Calu3 (cell line): Measurements from ENCODE around the gene MAGI1. TPM values are rescaled to one million over a fixed set of nuclear protein-coding genes. Genes with fewer than 3 reads are reported as not detected.

Experiments
- BruUV-seq: library from RNA; stranded (reverse); fragments of 400-500 nt; replicated peaks from 2 replicates; lab custom pipeline; 2021; lab: Mats Ljungman, UMichigan
- CTCF ChIA-PET: fragments of 300-600 bp; sonication (Branson Sonifier 250); formaldehyde crosslinking; loops from one replicate; lab custom pipeline; 2022; ENCODE audit warnings: antibody characterized with exemption; lab: Charles Lee
- DNase-seq: peaks from one replicate; pipeline ENCODE4 v3.0.0; 2022
- H3K27ac Mint-ChIP-seq: one replicate; pipeline ENCODE4 v1.8.0; 2022; ENCODE audit warnings: mixed read lengths; ENCODE audit not compliant: unreplicated experiment
- H3K27me3 Mint-ChIP-seq: one replicate; pipeline ENCODE4 v1.8.0; 2022; ENCODE audit warnings: mixed read lengths; ENCODE audit not compliant: unreplicated experiment
- H3K36me3 Mint-ChIP-seq: one replicate; pipeline ENCODE4 v1.8.0; 2022; ENCODE audit warnings: mild to moderate bottlenecking, moderate library complexity, mixed read lengths; ENCODE audit not compliant: insufficient read depth, unreplicated experiment
- H3K4me1 Mint-ChIP-seq: one replicate; pipeline ENCODE4 v1.8.0; 2022; ENCODE audit warnings: mild to moderate bottlenecking, low read depth, mixed read lengths; ENCODE audit not compliant: unreplicated experiment
- H3K4me3 Mint-ChIP-seq: one replicate; pipeline ENCODE4 v1.8.0; 2022; ENCODE audit warnings: mild to moderate bottlenecking, low read depth, moderate library complexity, mixed read lengths; ENCODE audit not compliant: unreplicated experiment
- H3K9me3 Mint-ChIP-seq: one replicate; pipeline ENCODE4 v1.8.0; 2022; ENCODE audit warnings: low read depth, mixed read lengths; ENCODE audit not compliant: unreplicated experiment
- CTCF ChIP-seq: fragments of 200-600 bp; IDR thresholded peaks from one replicate; pipeline ENCODE4 v1.8.0; 2022; ENCODE audit warnings: antibody characterized with exemption; ENCODE audit not compliant: unreplicated experiment
- intact Hi-C: fragments of 100-400 bp; cut with micrococcal nuclease; formaldehyde crosslinking; loops from one replicate; pipeline ENCODE4 v1.10.0; 2022; ENCODE audit not compliant: unreplicated experiment
- total RNA-seq: library from RNA; stranded (reverse); gene quantifications from 2 replicates; pipeline ENCODE4 v1.2.3, GENCODE V29; 2022

MAGI1 gene
- total RNA-seq, 1 experiment from 2014 or later = 76.4 TPM

GRCh38 chr3:65490114-65490513 lies 548.6 kb downstream of the MAGI1 start:
- intact Hi-C loops = no loop called here
- Mint-ChIP-seq H3K4me1 (peaks cover 14% of the 10 kb centered on the region), H3K4me3 (no peak overlapping the region), H3K27me3 (no peaks in the 10 kb centered on the region), H3K27ac (no peak overlapping the region), H3K36me3 (no peaks in the 10 kb centered on the region), H3K9me3 (no peaks in the 10 kb centered on the region)
- BruUV-seq = no TSS peak
- DNase-seq = no peak
- TF ChIP-seq CTCF = no peak
- CTCF ChIA-PET = no interaction called here

GRCh38 chr3:65489253-65489652 lies 549.5 kb downstream of the MAGI1 start:
- H3K9me3 Mint-ChIP-seq = no peaks in the 10 kb centered on the region
- no peak for TF ChIP-seq CTCF
- H3K4me3 Mint-ChIP-seq = no peak overlapping the region
- intact Hi-C loops = no loop called here
- CTCF ChIA-PET = no interaction called here
- H3K27ac Mint-ChIP-seq = no peak overlapping the region
- H3K4me1 Mint-ChIP-seq = peaks cover 23% of the 10 kb centered on the region
- no peaks in the 10 kb centered on the region for H3K27me3 Mint-ChIP-seq
- H3K36me3 Mint-ChIP-seq = no peaks in the 10 kb centered on the region
- no TSS peak for BruUV-seq
- DNase-seq = no peak

GRCh38 chr3:65485826-65486469 lies 552.8 kb downstream of the MAGI1 start:
- DNase-seq = no peak
- Mint-ChIP-seq H3K4me3 (no peak overlapping the region), H3K9me3 (no peaks in the 10 kb centered on the region), H3K27me3 (no peaks in the 10 kb centered on the region), H3K36me3 (peaks cover 3% of the 10 kb centered on the region), H3K4me1 (peaks cover 37% of the 10 kb centered on the region), H3K27ac (no peak overlapping the region)
- no TSS peak for BruUV-seq
- TF ChIP-seq CTCF = no peak
- CTCF ChIA-PET = no interaction called here
- intact Hi-C loops = no loop called here

GRCh38 chr3:65484964-65485363 lies 553.8 kb downstream of the MAGI1 start:
- no peak for DNase-seq
- Mint-ChIP-seq H3K4me3 (no peak overlapping the region), H3K9me3 (no peaks in the 10 kb centered on the region), H3K4me1 (peaks cover 37% of the 10 kb centered on the region), H3K36me3 (peaks cover 3% of the 10 kb centered on the region), H3K27ac (no peak overlapping the region), H3K27me3 (no peaks in the 10 kb centered on the region)
- intact Hi-C loops = loop anchor here (5.0 kb wide), 1 partner anchor 187 kb away; no protein-coding TSS in a partner anchor
- CTCF ChIA-PET = no interaction called here
- TF ChIP-seq CTCF = no peak
- BruUV-seq = no TSS peak
